Endodermal cell (in vitro differentiated cells): ENCODE data around the gene INF2. TPM values are rescaled to one million over a fixed set of nuclear protein-coding genes. Genes with fewer than 3 reads are reported as not detected.

ENCODE experiments used
- DNase-seq: peaks from one replicate; pipeline ENCODE4 v3.0.0-alpha.2; 2017
- H3K27ac ChIP-seq: 2 replicates; pipeline ENCODE4 v1.5.1; 2013; ENCODE audit warnings: mild to moderate bottlenecking, low read depth, low read length, moderate library complexity
- H3K27me3 ChIP-seq: 2 replicates; pipeline ENCODE4 v1.6.1; 2013; ENCODE audit warnings: mild to moderate bottlenecking, low read length, moderate library complexity; ENCODE audit not compliant: insufficient read depth, control insufficient read depth, poor library complexity, severe bottlenecking
- H3K36me3 ChIP-seq: 2 replicates; pipeline ENCODE4 v1.7.0; 2013; ENCODE audit warnings: mild to moderate bottlenecking, low read length, moderate library complexity; ENCODE audit not compliant: control insufficient read depth, insufficient read depth
- H3K4me1 ChIP-seq: one replicate; pipeline ENCODE4 v1.7.0; 2013; ENCODE audit warnings: low read length; ENCODE audit not compliant: control insufficient read depth, insufficient read depth
- H3K4me3 ChIP-seq: 2 replicates; pipeline ENCODE4 v1.5.1; 2013; ENCODE audit warnings: mild to moderate bottlenecking, low read length, moderate library complexity
- H3K9ac ChIP-seq: 2 replicates; pipeline ENCODE4 v1.6.1; 2013; ENCODE audit warnings: mild to moderate bottlenecking, low read length, moderate library complexity; ENCODE audit not compliant: poor library complexity, severe bottlenecking; ENCODE audit errors: extremely low read depth
- H3K9me3 ChIP-seq: 2 replicates; pipeline ENCODE4 v1.6.1; 2013; ENCODE audit warnings: mild to moderate bottlenecking, low read length, moderate library complexity; ENCODE audit not compliant: control insufficient read depth
- H3K27ac Mint-ChIP-seq: 2 replicates; pipeline ENCODE4 v1.8.0; 2020; ENCODE audit warnings: mixed read lengths
- H3K27me3 Mint-ChIP-seq: 2 replicates; pipeline ENCODE4 v1.8.0; 2021; ENCODE audit warnings: mild to moderate bottlenecking, mixed read lengths; ENCODE audit not compliant: insufficient read depth
- H3K36me3 Mint-ChIP-seq: 2 replicates; pipeline ENCODE4 v1.8.0; 2020; ENCODE audit warnings: low read depth, mixed read lengths
- H3K4me1 Mint-ChIP-seq: 2 replicates; pipeline ENCODE4 v1.8.0; 2020; ENCODE audit warnings: mixed read lengths
- H3K4me3 Mint-ChIP-seq: 2 replicates; pipeline ENCODE4 v1.8.0; 2020; ENCODE audit warnings: mild to moderate bottlenecking, moderate library complexity, mixed read lengths
- H3K9me3 Mint-ChIP-seq: 2 replicates; pipeline ENCODE4 v1.8.0; 2020; ENCODE audit warnings: mild to moderate bottlenecking, mixed read lengths
- CTCF ChIP-seq: fragments of 200-600 bp; sonication (generic); conservative IDR thresholded peaks from 2 replicates; pipeline ENCODE4 v1.5.0; 2021; ENCODE audit warnings: antibody characterized with exemption, mild to moderate bottlenecking
- WGBS, 2 experiments: methylation state at CpG; one replicate each; pipeline versions ENCODE4 v1.1.5 to v1.1.7; 2013; ENCODE audit warnings: missing lambda C conversion rate in 2 of 2, mixed read lengths in 1 of 2; ENCODE audit not compliant: insufficient coverage in 1 of 2, insufficient read length in 1 of 2; 5-methylcytosine and 5-hydroxymethylcytosine counted together
- total RNA-seq, 2 donors: library from RNA; stranded (reverse); fragmentation: NEBNext Ultra II Directional in 1 of 2; extraction: Animal tissue kit (Norgen Biotek cat#: 25700) in 1 of 2; gene quantifications; 2 replicates in 1 of 2; 3 replicates in 1 of 2; pipeline ENCODE4 v1.2.1, GENCODE V29; 2021

Gene INF2
- total RNA-seq, 2 donors from 2014 or later = 99.7 to 114 TPM

GRCh38 chr14:104690861-104691455 is 1.5 kb downstream of the INF2 start:
- WGBS, 2 experiments = 89 to 90% methylated on average over 13 to 16 of the region's 16 CpGs
- Mint-ChIP-seq H3K27ac (no peak overlapping the region), H3K4me1 (peaks cover 16% of the 10 kb centered on the region), H3K9me3 (no peaks in the 10 kb centered on the region), H3K4me3 (peak overlapping the region; percentile 62), H3K36me3 (peaks cover 6% of the 10 kb centered on the region), H3K27me3 (no peaks in the 10 kb centered on the region)
- Histone ChIP-seq H3K9me3 (no peaks in the 10 kb centered on the region), H3K4me1 (peaks cover 23% of the 10 kb centered on the region), H3K4me3 (peak overlapping the region; percentile 90), H3K9ac (no peak overlapping the region), H3K27me3 (no peaks in the 10 kb centered on the region), H3K36me3 (peaks cover 7% of the 10 kb centered on the region), H3K27ac (no peak overlapping the region)
- no peak for TF ChIP-seq CTCF
- DNase-seq = no peak

- Mint-ChIP-seq H3K27ac (no peak overlapping the region), H3K36me3 (peaks cover 10% of the 10 kb centered on the region), H3K27me3 (no peaks in the 10 kb centered on the region), H3K4me1 (peaks cover 16% of the 10 kb centered on the region), H3K4me3 (peak overlapping the region; percentile 62), H3K9me3 (no peaks in the 10 kb centered on the region)
- DNase-seq = no peak
- Histone ChIP-seq H3K9ac (no peak overlapping the region), H3K4me3 (peak overlapping the region; percentile 90), H3K4me1 (peaks cover 23% of the 10 kb centered on the region), H3K9me3 (no peaks in the 10 kb centered on the region), H3K36me3 (peaks cover 14% of the 10 kb centered on the region), H3K27me3 (no peaks in the 10 kb centered on the region), H3K27ac (no peak overlapping the region)
- TF ChIP-seq CTCF = no peak
- WGBS, 2 experiments = 86 to 93% methylated on average over 11 to 19 of the region's 19 CpGs
These were observed 2.3 kb downstream of the INF2 start for GRCh38 chr14:104691546-104692260.

GRCh38 chr14:104692261-104692938 is 3.0 kb downstream of the INF2 start:
- H3K9me3 Mint-ChIP-seq = no peaks in the 10 kb centered on the region
- DNase-seq = no peak
- H3K4me1 ChIP-seq = peaks cover 23% of the 10 kb centered on the region
- WGBS, 2 experiments = 81 to 89% methylated on average over 8 to 15 of the region's 15 CpGs
- H3K27me3 Mint-ChIP-seq = no peaks in the 10 kb centered on the region
- H3K27ac ChIP-seq = no peak overlapping the region
- no peaks in the 10 kb centered on the region for H3K9me3 ChIP-seq
- H3K4me3 Mint-ChIP-seq = no peak overlapping the region
- peaks cover 14% of the 10 kb centered on the region for H3K36me3 ChIP-seq
- H3K4me3 ChIP-seq = no peak overlapping the region
- no peak overlapping the region for H3K27ac Mint-ChIP-seq
- H3K4me1 Mint-ChIP-seq = peaks cover 16% of the 10 kb centered on the region
- TF ChIP-seq CTCF = no peak
- peaks cover 10% of the 10 kb centered on the region for H3K36me3 Mint-ChIP-seq
- H3K27me3 ChIP-seq = no peaks in the 10 kb centered on the region
- H3K9ac ChIP-seq = no peak overlapping the region
